DND-41 (cell line): Measurements from ENCODE around the gene TTBK2.

Experiments used
- ATAC-seq: fragments of 200-7000 bp; cut with Tn5 transposase; 3 replicates; pipeline ENCODE4 v1.9.1; 2021; ENCODE audit warnings: low read depth; ENCODE audit not compliant: insufficient read depth
- DNase-seq: peaks from one replicate; pipeline ENCODE4 v3.0.0-alpha.2; 2020
- H2AFZ ChIP-seq: 2 replicates; pipeline ENCODE4 v1.6.0; 2012; ENCODE audit warnings: low read depth, low read length
- H3K27ac ChIP-seq: 2 replicates; pipeline ENCODE4 v1.5.1; 2012; ENCODE audit warnings: low read length, inconsistent platforms
- H3K27me3 ChIP-seq: fragments of 200-600 bp; sonication (generic); 2 replicates; pipeline ENCODE4 v1.6.0; 2012; ENCODE audit warnings: low read length, mild to moderate bottlenecking, inconsistent platforms; ENCODE audit not compliant: insufficient read depth, poor library complexity
- H3K36me3 ChIP-seq: 2 replicates; pipeline ENCODE4 v1.5.1; 2012; ENCODE audit warnings: low read length, inconsistent platforms; ENCODE audit not compliant: insufficient read depth
- H3K4me1 ChIP-seq: 2 replicates; pipeline ENCODE4 v1.5.1; 2012; ENCODE audit warnings: mild to moderate bottlenecking, low read length; ENCODE audit not compliant: insufficient read depth
- H3K4me2 ChIP-seq: 2 replicates; pipeline ENCODE4 v1.6.0; 2012; ENCODE audit warnings: mild to moderate bottlenecking, moderate library complexity, low read length, inconsistent platforms; ENCODE audit not compliant: insufficient read depth
- H3K4me3 ChIP-seq, 2 experiments: fragments of 200-600 bp in 1 of 2; shearing (Covaris generic) in 1 of 2; 2 replicates each; pipeline ENCODE4 v1.5.1; 2012 to 2016; ENCODE audit warnings: inconsistent platforms in 2 of 2, low read length in 2 of 2, mild to moderate bottlenecking in 2 of 2, low read depth in 1 of 2, moderate library complexity in 1 of 2
- H3K79me2 ChIP-seq: 2 replicates; pipeline ENCODE4 v1.6.0; 2012; ENCODE audit warnings: low read length, inconsistent platforms; ENCODE audit not compliant: insufficient read depth
- H3K9ac ChIP-seq: 2 replicates; pipeline ENCODE4 v1.6.0; 2012; ENCODE audit warnings: low read depth, mild to moderate bottlenecking, inconsistent platforms, low read length, moderate library complexity
- H3K9me3 ChIP-seq: 2 replicates; pipeline ENCODE4 v1.5.1; 2012; ENCODE audit warnings: low read length, moderate library complexity, mild to moderate bottlenecking, inconsistent platforms; ENCODE audit not compliant: insufficient read depth, severe bottlenecking
- H4K20me1 ChIP-seq: 2 replicates; pipeline ENCODE4 v1.6.0; 2012; ENCODE audit warnings: low read length; ENCODE audit not compliant: insufficient read depth
- EZH2 ChIP-seq: IDR thresholded peaks from 3 replicates; pipeline ENCODE4 v1.6.1; 2012; ENCODE audit warnings: borderline replicate concordance, low read depth, mild to moderate bottlenecking, moderate library complexity, low read length, inconsistent platforms; ENCODE audit not compliant: severe bottlenecking
- TF ChIP-seq, protein P1 (sequence below): IDR thresholded peaks from 2 replicates; pipeline ENCODE4 v1.5.1; 2012; ENCODE audit warnings: borderline replicate concordance, low read length, moderate library complexity, mild to moderate bottlenecking; ENCODE audit not compliant: poor library complexity, severe bottlenecking; ENCODE audit errors: extremely low read depth

Gene TTBK2

GRCh38 chr15:42730536-42730935, 190.0 kb downstream of the TTBK2 start:
- no peak overlapping the region for H2AFZ ChIP-seq
- peaks cover 13% of the 10 kb centered on the region for H3K4me1 ChIP-seq
- H3K79me2 ChIP-seq = peaks cover 9% of the 10 kb centered on the region
- peaks cover 2% of the 10 kb centered on the region for H4K20me1 ChIP-seq
- H3K27me3 ChIP-seq = no peaks in the 10 kb centered on the region
- H3K36me3 ChIP-seq = peaks cover 98% of the 10 kb centered on the region
- no peak overlapping the region for H3K4me3 ChIP-seq
- no peak overlapping the region for H3K9ac ChIP-seq
- no peak for TF ChIP-seq EZH2
- TF ChIP-seq, protein P1, sequence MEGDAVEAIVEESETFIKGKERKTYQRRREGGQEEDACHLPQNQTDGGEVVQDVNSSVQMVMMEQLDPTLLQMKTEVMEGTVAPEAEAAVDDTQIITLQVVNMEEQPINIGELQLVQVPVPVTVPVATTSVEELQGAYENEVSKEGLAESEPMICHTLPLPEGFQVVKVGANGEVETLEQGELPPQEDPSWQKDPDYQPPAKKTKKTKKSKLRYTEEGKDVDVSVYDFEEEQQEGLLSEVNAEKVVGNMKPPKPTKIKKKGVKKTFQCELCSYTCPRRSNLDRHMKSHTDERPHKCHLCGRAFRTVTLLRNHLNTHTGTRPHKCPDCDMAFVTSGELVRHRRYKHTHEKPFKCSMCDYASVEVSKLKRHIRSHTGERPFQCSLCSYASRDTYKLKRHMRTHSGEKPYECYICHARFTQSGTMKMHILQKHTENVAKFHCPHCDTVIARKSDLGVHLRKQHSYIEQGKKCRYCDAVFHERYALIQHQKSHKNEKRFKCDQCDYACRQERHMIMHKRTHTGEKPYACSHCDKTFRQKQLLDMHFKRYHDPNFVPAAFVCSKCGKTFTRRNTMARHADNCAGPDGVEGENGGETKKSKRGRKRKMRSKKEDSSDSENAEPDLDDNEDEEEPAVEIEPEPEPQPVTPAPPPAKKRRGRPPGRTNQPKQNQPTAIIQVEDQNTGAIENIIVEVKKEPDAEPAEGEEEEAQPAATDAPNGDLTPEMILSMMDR = no peak
- ATAC-seq (no peak), DNase-seq (no peak)
- H3K4me2 ChIP-seq = no peak overlapping the region
- no peaks in the 10 kb centered on the region for H3K9me3 ChIP-seq
- no peak overlapping the region for H3K27ac ChIP-seq

DNA sequence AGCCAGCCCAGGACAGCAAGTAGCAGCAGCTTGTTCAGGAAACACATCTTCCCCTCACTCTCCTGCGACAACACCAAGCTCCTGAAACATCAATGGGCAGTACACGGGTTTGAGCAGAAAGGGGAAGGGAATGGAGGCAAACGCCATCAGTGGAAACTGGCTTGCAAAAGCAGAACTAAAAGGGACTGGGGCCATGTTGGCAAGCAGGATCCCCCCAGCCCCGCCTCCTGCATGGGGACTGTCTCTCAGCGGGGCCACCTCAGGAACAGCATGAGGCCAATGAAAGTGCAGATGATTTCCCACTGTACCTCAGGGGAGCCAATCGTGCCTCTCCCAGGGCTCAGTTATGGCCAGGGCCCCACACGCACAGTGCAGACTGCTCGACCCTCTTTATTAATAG, 190.4 kb downstream of the TTBK2 start:
- Histone ChIP-seq H3K9ac (no peak overlapping the region), H3K4me2 (no peak overlapping the region), H3K36me3 (peaks cover 98% of the 10 kb centered on the region), H3K27ac (no peak overlapping the region), H2AFZ (no peak overlapping the region), H3K4me1 (peaks cover 9% of the 10 kb centered on the region), H3K79me2 (peaks cover 5% of the 10 kb centered on the region), H3K27me3 (no peaks in the 10 kb centered on the region), H3K4me3 (no peak overlapping the region), H3K9me3 (no peaks in the 10 kb centered on the region), H4K20me1 (no peaks in the 10 kb centered on the region; the same call in none of the 2 replicates)
- no peak for TF ChIP-seq EZH2
- TF ChIP-seq, protein P1 = no peak
- no peak for DNase-seq
- ATAC-seq = no peak

- H3K27ac ChIP-seq = no peak overlapping the region
- no peak overlapping the region for H3K4me2 ChIP-seq
- no peak overlapping the region for H3K9ac ChIP-seq
- no peak overlapping the region for H2AFZ ChIP-seq
- DNase-seq (no peak), ATAC-seq (no peak)
- H3K4me3 ChIP-seq = no peak overlapping the region
- TF ChIP-seq, protein P1 = no peak
- TF ChIP-seq EZH2 = no peak
- H3K79me2 ChIP-seq = no peaks in the 10 kb centered on the region
- H3K9me3 ChIP-seq = no peaks in the 10 kb centered on the region
- H3K27me3 ChIP-seq = no peaks in the 10 kb centered on the region
- H3K36me3 ChIP-seq = peaks cover 100% of the 10 kb centered on the region
- H4K20me1 ChIP-seq = no peaks in the 10 kb centered on the region; the same call in none of the 2 replicates
- H3K4me1 ChIP-seq = peaks cover 5% of the 10 kb centered on the region; the same call in 1 of the 2 replicates
Measured at GRCh38 chr15:42729409-42729808, 191.2 kb downstream of the TTBK2 start.

DNA sequence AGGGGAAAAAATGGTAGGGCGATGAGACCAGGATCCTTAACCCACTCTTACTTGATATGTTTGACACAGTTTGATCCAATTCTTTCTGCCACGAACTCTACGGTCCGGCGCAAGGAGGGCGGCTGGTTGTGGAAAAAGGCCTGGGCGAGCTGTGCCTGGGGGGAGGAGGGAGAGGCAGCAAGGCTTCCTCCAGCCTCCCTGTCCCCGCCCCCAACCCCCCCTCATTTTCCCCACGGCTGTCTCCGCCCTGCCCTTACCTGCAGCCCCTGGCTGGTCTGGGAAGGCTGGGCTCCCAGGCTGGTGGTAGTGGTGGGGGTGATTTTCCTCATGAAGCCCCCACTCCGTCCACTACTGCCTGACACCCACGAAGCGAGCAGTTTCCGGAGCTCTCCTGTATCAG, 191.6 kb downstream of the TTBK2 start:
- TF ChIP-seq, protein P1 = no peak
- no peak for TF ChIP-seq EZH2
- H4K20me1 ChIP-seq = no peaks in the 10 kb centered on the region; the same call in none of the 2 replicates
- no peak overlapping the region for H3K4me2 ChIP-seq
- H3K36me3 ChIP-seq = peaks cover 100% of the 10 kb centered on the region
- H3K4me1 ChIP-seq = peaks cover 4% of the 10 kb centered on the region; the same call in 1 of the 2 replicates
- ATAC-seq = no peak
- H3K27me3 ChIP-seq = no peaks in the 10 kb centered on the region
- H3K4me3 ChIP-seq = no peak overlapping the region
- H3K79me2 ChIP-seq = no peaks in the 10 kb centered on the region
- H3K9ac ChIP-seq = no peak overlapping the region
- H3K9me3 ChIP-seq = no peaks in the 10 kb centered on the region
- H3K27ac ChIP-seq = no peak overlapping the region
- H2AFZ ChIP-seq = no peak overlapping the region
- DNase-seq = no peak
